ENCODE results near the gene FAM171A1.
A peak's percentile ranks its signal among the peaks of the same experiment; 100 is the strongest.

The FAM171A1 gene

GRCh38 chr10:15169555-15170401 is 201.3 kb downstream of the FAM171A1 start:
- peak; percentile 23 for DNase-seq (ENCODE audit: low spot score)

- peak; percentile 97 for DNase-seq (ENCODE audit: low spot score)
Observed at GRCh38 chr10:15168786-15169554, 202.1 kb downstream of the FAM171A1 start.

DNA sequence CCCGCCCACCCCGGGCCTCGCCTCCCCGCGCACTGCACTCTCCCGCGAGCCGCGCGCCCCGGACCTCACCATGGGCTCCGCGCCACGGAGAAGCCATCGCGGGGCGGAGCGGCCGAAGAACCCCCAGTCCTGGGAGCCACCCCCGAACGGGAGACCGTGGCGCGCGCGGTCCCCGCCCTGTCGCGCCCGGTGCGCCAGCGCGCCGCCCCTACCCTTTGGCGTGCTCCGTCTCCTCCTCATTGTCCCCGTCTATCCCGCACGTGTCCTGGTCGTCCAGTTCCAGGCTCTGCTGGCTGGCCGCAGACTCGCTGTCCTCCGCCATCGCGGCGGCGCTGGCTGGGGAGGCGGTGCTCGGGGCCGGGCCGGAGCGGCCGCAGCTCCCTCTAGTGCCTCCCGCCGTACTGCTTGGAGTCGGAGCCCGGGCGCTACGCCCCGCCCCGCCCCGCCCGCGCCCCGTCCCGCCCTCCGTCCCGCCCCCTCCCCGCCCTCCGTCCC is 202.8 kb downstream of the FAM171A1 start, which contains the start of gene NMT2:
TSS of gene NMT2 (minus strand) at position 403 of the 495 bp plus-strand sequence. CDS start at position 322, 81 bp downstream.
- no peak for DNase-seq (ENCODE audit: low spot score)

- peak; percentile 53 for DNase-seq (ENCODE audit: low spot score)
Observed at GRCh38 chr10:15167411-15168290, 203.4 kb downstream of the FAM171A1 start.

GRCh38 chr10:15166325-15166724 is 204.8 kb downstream of the FAM171A1 start:
- peak; percentile 19 for DNase-seq (ENCODE audit: low spot score)

DNA sequence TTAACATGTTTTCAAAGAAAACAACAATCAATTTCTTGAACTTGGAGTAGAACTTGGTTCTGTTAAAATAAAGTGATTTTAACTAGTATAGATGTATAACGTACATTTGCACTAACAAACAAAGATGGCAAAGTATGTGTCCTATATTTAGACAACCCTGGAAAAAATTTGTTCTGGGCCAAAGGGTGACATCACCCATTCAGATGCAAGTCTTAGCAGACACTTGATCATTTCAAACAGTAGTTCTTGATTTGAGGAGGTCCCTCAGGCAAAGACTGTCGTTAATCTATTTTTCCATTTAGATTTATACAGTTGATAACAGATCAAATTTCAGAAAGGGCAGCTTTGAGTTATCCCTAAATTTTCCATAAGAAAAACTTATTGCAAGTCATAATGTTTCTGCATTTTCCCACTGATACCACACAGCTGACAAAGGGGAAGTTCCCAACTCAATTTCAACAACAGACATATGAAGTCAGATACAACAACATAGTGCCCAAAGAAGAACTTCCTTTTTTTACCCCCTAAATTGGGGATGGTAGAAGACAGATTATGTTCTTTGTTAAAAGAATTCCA is 207.7 kb downstream of the FAM171A1 start:
- DNase-seq (ENCODE audit: low spot score): no peak

Measured in cerebellar cortex (tissue), 1 donor.